ENCODE measurements around the gene SPRY1. TPM values are rescaled to one million over a fixed set of nuclear protein-coding genes. Genes with fewer than 3 reads are reported as not detected.

Gene SPRY1
- total and polyA plus RNA-seq, 9 of the 15 experiments (the other 6 are each of a cell fraction or from before 2014, with no cell fraction given) = 0.18 to 1.9 (median 0.45) TPM; not detected in 1

GRCh38 chr4:123349421-123350190 lies 47.0 kb upstream of the SPRY1 start (continued):
- TF ChIP-seq ZBTB26 (CRISPR knock-in tag; IDR thresholded peaks at IDR 0.05) (peak; percentile 97; the same call in 1 of the 2 replicates), E2F8 (IDR thresholded peaks at IDR 0.05; ENCODE audit: low read depth, partially characterized antibody) (peak; percentile 48), ZNF347 (CRISPR knock-in tag; IDR thresholded peaks at IDR 0.05; ENCODE audit: low read depth) (peak; percentile 94), TCF3 (CRISPR knock-in tag; IDR thresholded peaks at IDR 0.05) (peak; percentile 100), SAFB2 (IDR thresholded peaks at IDR 0.05; ENCODE audit: borderline replicate concordance, low read depth, low read length, severe bottlenecking) (no peak), ZKSCAN1 (IDR thresholded peaks at IDR 0.05; ENCODE audit: low read depth, low read length) (no peak), ZNF408 (CRISPR knock-in tag; IDR thresholded peaks at IDR 0.05; ENCODE audit: low read depth) (no peak), POLR2AphosphoS2 (IDR thresholded peaks at IDR 0.05; ENCODE audit: low read length) (no peak), ATF1 (CRISPR knock-in tag; IDR thresholded peaks at IDR 0.05) (no peak), ATF1 (tag; IDR thresholded peaks at IDR 0.05) (peak; percentile 95), CEBPG (CRISPR knock-in tag; IDR thresholded peaks at IDR 0.05) (no peak), CEBPG (tag; conservative IDR thresholded peaks at IDR 0.05 in 1 of 2, IDR thresholded peaks at IDR 0.05 in 1 of 2) (peak; percentile 13 to 51; a peak in 2 of 4 replicates), KAT8 (IDR thresholded peaks at IDR 0.05; ENCODE audit: low read depth) (no peak), TCF7 (IDR thresholded peaks at IDR 0.05; ENCODE audit: borderline replicate concordance) (peak; percentile 100), HINFP (tag; conservative IDR thresholded peaks at IDR 0.05; ENCODE audit: low read depth) (peak; percentile 86), FOXA3 (CRISPR knock-in tag; conservative IDR thresholded peaks at IDR 0.05 in 1 of 2, IDR thresholded peaks at IDR 0.05 in 1 of 2) (peak in 1 of 2 experiments; percentile 78; a peak in 2 of 4 replicates), RBM17 (IDR thresholded peaks at IDR 0.05; ENCODE audit: borderline replicate concordance, low read depth, low read length) (no peak), ELF4 (CRISPR knock-in tag; IDR thresholded peaks at IDR 0.05) (peak; percentile 99)
- TF ChIP-seq, protein P1, sequence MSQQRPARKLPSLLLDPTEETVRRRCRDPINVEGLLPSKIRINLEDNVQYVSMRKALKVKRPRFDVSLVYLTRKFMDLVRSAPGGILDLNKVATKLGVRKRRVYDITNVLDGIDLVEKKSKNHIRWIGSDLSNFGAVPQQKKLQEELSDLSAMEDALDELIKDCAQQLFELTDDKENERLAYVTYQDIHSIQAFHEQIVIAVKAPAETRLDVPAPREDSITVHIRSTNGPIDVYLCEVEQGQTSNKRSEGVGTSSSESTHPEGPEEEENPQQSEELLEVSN (IDR thresholded peaks at IDR 0.05; ENCODE audit: borderline replicate concordance in 1 of 2, extremely low read depth in 1 of 2, insufficient read depth in 1 of 2, insufficient read length in 1 of 2, low read depth in 1 of 2, low read length in 1 of 2, poor library complexity in 1 of 2, severe bottlenecking in 1 of 2) = no peak

All from K562 (cell line).